Measurements from ENCODE around the gene FGF16. TPM values are rescaled to one million over a fixed set of nuclear protein-coding genes. Genes with fewer than 3 reads are reported as not detected.
A peak's percentile ranks its signal among the peaks of the same experiment; 100 is the strongest.

The FGF16 gene
- total and polyA plus RNA-seq, 2 donors from 2014 or later, result 0.25 TPM; not detected in 1

GRCh38 chrX:77428551-77428950 lies 18.6 kb upstream of the FGF16 start:
- FAIRE-seq, result no peak
- H3K9me3 ChIP-seq (ENCODE audit: control insufficient read depth in 2 of 3, insufficient read depth in 1 of 3, low read length in 3 of 3), result no peaks in the 10 kb centered on the region
- TF ChIP-seq CTCF (IDR thresholded peaks at IDR 0.05; ENCODE audit: borderline replicate concordance, extremely low read depth, insufficient read depth), result no peak
- no peaks in the 10 kb centered on the region for H3K27me3 ChIP-seq (ENCODE audit: control insufficient read depth, insufficient read depth, low read length)
- intact Hi-C loops (cut with DNase I), result no loop called here
- DNase-seq, result no peak
- H3K4me3 ChIP-seq (ENCODE audit: low read length in 3 of 3), result no peak overlapping the region
- no peaks in the 10 kb centered on the region for H3K36me3 ChIP-seq (ENCODE audit: control insufficient read depth in 2 of 3, insufficient read depth in 3 of 3, low read length in 3 of 3)
- H3K27ac ChIP-seq (ENCODE audit: low read depth in 2 of 2, low read length in 2 of 2), result no peak overlapping the region
- no peaks in the 10 kb centered on the region for H3K4me1 ChIP-seq (ENCODE audit: control insufficient read depth in 2 of 3, insufficient read depth in 2 of 3, low read depth in 1 of 3, low read length in 3 of 3)
- H3K9ac ChIP-seq (ENCODE audit: low read length in 3 of 3), result no peak overlapping the region

GRCh38 chrX:77431227-77431626 lies 16.0 kb upstream of the FGF16 start:
- TF ChIP-seq CTCF (IDR thresholded peaks at IDR 0.05; ENCODE audit: borderline replicate concordance, extremely low read depth, insufficient read depth), result no peak
- DNase-seq, result peak in 1 of 5 donors; percentile 19
- no peaks in the 10 kb centered on the region for H3K36me3 ChIP-seq (ENCODE audit: control insufficient read depth in 2 of 3, insufficient read depth in 3 of 3, low read length in 3 of 3)
- intact Hi-C loops (cut with DNase I), result no loop called here
- H3K9ac ChIP-seq (ENCODE audit: low read length in 3 of 3), result no peak overlapping the region
- no peak overlapping the region for H3K4me3 ChIP-seq (ENCODE audit: low read length in 3 of 3)
- no peaks in the 10 kb centered on the region for H3K27me3 ChIP-seq (ENCODE audit: control insufficient read depth, insufficient read depth, low read length)
- H3K9me3 ChIP-seq (ENCODE audit: control insufficient read depth in 2 of 3, insufficient read depth in 1 of 3, low read length in 3 of 3), result no peaks in the 10 kb centered on the region
- no peak for FAIRE-seq
- H3K27ac ChIP-seq (ENCODE audit: low read depth in 2 of 2, low read length in 2 of 2), result no peak overlapping the region
- H3K4me1 ChIP-seq (ENCODE audit: control insufficient read depth in 2 of 3, insufficient read depth in 2 of 3, low read depth in 1 of 3, low read length in 3 of 3), result no peaks in the 10 kb centered on the region

- Histone ChIP-seq H3K27ac (ENCODE audit: low read depth in 2 of 2, low read length in 2 of 2) (no peak overlapping the region), H3K27me3 (ENCODE audit: control insufficient read depth, insufficient read depth, low read length) (no peaks in the 10 kb centered on the region), H3K4me1 (ENCODE audit: control insufficient read depth in 2 of 3, insufficient read depth in 2 of 3, low read depth in 1 of 3, low read length in 3 of 3) (no peaks in the 10 kb centered on the region), H3K9ac (ENCODE audit: low read length in 3 of 3) (no peak overlapping the region), H3K36me3 (ENCODE audit: control insufficient read depth in 2 of 3, insufficient read depth in 3 of 3, low read length in 3 of 3) (no peaks in the 10 kb centered on the region), H3K4me3 (ENCODE audit: low read length in 3 of 3) (no peak overlapping the region), H3K9me3 (ENCODE audit: control insufficient read depth in 2 of 3, insufficient read depth in 1 of 3, low read length in 3 of 3) (no peaks in the 10 kb centered on the region)
- DNase-seq (no peak), FAIRE-seq (no peak)
- intact Hi-C loops (cut with DNase I), result no loop called here
- no peak for TF ChIP-seq CTCF (IDR thresholded peaks at IDR 0.05; ENCODE audit: borderline replicate concordance, extremely low read depth, insufficient read depth)
Observed at GRCh38 chrX:77433001-77433400, 14.2 kb upstream of the FGF16 start.

GRCh38 chrX:77434962-77435361 lies 12.2 kb upstream of the FGF16 start:
- Histone ChIP-seq H3K4me1 (ENCODE audit: control insufficient read depth in 2 of 3, insufficient read depth in 2 of 3, low read depth in 1 of 3, low read length in 3 of 3) (no peaks in the 10 kb centered on the region), H3K27me3 (ENCODE audit: control insufficient read depth, insufficient read depth, low read length) (no peaks in the 10 kb centered on the region), H3K4me3 (ENCODE audit: low read length in 3 of 3) (no peak overlapping the region), H3K9ac (ENCODE audit: low read length in 3 of 3) (no peak overlapping the region), H3K9me3 (ENCODE audit: control insufficient read depth in 2 of 3, insufficient read depth in 1 of 3, low read length in 3 of 3) (no peaks in the 10 kb centered on the region), H3K36me3 (ENCODE audit: control insufficient read depth in 2 of 3, insufficient read depth in 3 of 3, low read length in 3 of 3) (no peaks in the 10 kb centered on the region), H3K27ac (ENCODE audit: low read depth in 2 of 2, low read length in 2 of 2) (no peak overlapping the region)
- TF ChIP-seq CTCF (IDR thresholded peaks at IDR 0.05; ENCODE audit: borderline replicate concordance, extremely low read depth, insufficient read depth), result no peak
- DNase-seq (no peak), FAIRE-seq (no peak)
- intact Hi-C loops (cut with DNase I), result no loop called here

Data from kidney (tissue), 14 donors.